Measurements from ENCODE around the gene PTGER3. TPM values are rescaled to one million over a fixed set of nuclear protein-coding genes. Genes with fewer than 3 reads are reported as not detected.
"Not testable (repeated sequence)": the region's sequence is repeated elsewhere in the genome, so short reads cannot be mapped to it uniquely, and the experiment has no call there.

Gene PTGER3
- total and polyA plus RNA-seq, 9 donors, result 0.16 to 1.7 (median 0.81) TPM

DNA sequence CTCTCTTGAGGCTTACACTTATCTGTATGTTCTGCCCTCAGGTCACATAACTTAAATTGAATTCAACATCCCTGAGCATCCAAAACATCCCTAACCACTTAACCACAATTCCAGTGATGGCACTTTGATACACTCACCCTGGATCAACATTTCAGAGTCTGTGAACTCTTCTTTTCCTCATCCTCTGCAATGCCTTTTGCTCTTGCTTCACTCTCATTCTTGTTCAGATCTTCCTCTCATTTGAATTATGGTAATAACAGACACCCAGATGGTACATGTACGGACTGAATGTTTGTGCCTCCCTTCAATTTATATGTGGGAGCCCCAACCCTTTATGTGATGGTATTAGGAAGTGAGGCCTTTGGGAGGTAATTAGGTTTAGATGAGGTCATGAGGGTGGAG is 33.4 kb downstream of the PTGER3 start:
- DNase-seq, result no peak
- Histone ChIP-seq H3K27me3 (ENCODE audit: control insufficient read depth, insufficient read depth, low read length) (no peaks in the 10 kb centered on the region), H3K9me3 (replicated peaks; ENCODE audit: control insufficient read depth, low read depth, low read length) (no peaks in the 10 kb centered on the region), H3K36me3 (ENCODE audit: control insufficient read depth, insufficient read depth, low read length) (no peaks in the 10 kb centered on the region), H3K4me1 (ENCODE audit: control insufficient read depth, insufficient read depth, low read length) (no peaks in the 10 kb centered on the region), H3K4me3 (ENCODE audit: low read length) (no peak overlapping the region), H3K27ac (ENCODE audit: low read length) (no peak overlapping the region)
- WGBS (ENCODE audit: insufficient coverage), result no CpG with 5 or more reads among the region's 1 CpG

DNA sequence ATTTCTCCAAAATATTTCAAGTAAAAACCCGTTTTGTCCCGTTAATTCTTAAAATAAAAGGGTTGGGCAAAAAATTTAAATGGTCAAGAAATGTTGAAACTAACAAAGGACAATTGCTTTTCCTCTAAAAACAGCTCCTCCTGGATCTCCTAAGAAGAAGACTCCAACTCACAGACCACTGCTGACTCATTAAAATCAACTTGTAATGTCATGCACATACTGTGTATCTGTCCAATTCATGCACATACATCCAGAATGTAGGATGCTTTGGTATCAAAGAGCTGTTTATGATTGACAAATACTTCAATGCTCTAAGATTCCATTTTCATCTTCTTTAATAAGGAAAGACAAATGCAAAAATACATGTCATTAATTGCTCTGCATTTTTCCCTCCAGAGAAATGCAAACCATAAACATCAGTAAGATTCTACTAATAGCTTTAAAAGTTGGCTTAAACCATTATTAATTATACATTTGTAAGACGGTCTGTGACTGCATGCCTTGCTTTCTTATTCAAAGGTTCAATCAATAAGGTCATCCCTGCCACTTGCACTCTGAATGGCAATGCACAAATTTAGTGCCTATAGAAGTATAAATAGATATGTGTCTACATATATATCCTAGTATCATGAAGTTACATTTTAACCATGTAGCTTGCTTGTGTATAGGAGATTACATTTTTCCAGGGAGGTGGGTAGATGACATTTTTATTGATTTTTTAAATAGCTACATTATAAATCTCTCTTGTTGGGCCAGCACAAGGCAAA is 44.7 kb downstream of the PTGER3 start:
- no peaks in the 10 kb centered on the region for H3K27me3 ChIP-seq (ENCODE audit: control insufficient read depth, insufficient read depth, low read length)
- no peaks in the 10 kb centered on the region for H3K36me3 ChIP-seq (ENCODE audit: control insufficient read depth, insufficient read depth, low read length)
- WGBS (ENCODE audit: insufficient coverage), result no CpG with 5 or more reads among the region's 3 CpGs
- no peak for DNase-seq
- H3K27ac ChIP-seq (ENCODE audit: low read length), result no peak overlapping the region
- no peaks in the 10 kb centered on the region for H3K4me1 ChIP-seq (ENCODE audit: control insufficient read depth, insufficient read depth, low read length)
- H3K9me3 ChIP-seq (replicated peaks; ENCODE audit: control insufficient read depth, low read depth, low read length), result no peaks in the 10 kb centered on the region
- no peak overlapping the region for H3K4me3 ChIP-seq (ENCODE audit: low read length)

DNA sequence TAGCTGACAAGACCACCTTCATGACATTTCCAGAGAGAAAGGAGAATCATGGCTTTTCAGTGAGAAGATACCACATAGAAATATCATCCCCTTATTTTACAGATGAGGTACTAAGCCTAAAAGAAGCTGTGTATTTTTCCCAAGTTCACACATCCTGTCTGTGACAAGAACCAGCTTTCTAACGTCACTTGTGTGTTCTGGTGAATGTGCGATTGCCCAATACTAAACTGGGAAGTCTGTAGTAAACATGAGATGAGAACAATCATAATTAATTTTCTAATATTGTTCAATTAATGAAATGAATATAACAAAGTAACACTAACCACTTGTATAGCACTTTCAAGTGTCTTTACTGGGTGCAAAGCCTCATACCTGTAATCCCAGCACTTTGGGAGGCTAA is 46.0 kb downstream of the PTGER3 start:
- no peaks in the 10 kb centered on the region for H3K27me3 ChIP-seq (ENCODE audit: control insufficient read depth, insufficient read depth, low read length)
- H3K4me3 ChIP-seq (ENCODE audit: low read length), result no peak overlapping the region
- H3K9me3 ChIP-seq (replicated peaks; ENCODE audit: control insufficient read depth, low read depth, low read length), result no peaks in the 10 kb centered on the region
- H3K36me3 ChIP-seq (ENCODE audit: control insufficient read depth, insufficient read depth, low read length), result no peaks in the 10 kb centered on the region
- no peak for DNase-seq
- H3K27ac ChIP-seq (ENCODE audit: low read length), result no peak overlapping the region
- WGBS (ENCODE audit: insufficient coverage), result no CpG with 5 or more reads among the region's 2 CpGs
- no peaks in the 10 kb centered on the region for H3K4me1 ChIP-seq (ENCODE audit: control insufficient read depth, insufficient read depth, low read length)

DNA sequence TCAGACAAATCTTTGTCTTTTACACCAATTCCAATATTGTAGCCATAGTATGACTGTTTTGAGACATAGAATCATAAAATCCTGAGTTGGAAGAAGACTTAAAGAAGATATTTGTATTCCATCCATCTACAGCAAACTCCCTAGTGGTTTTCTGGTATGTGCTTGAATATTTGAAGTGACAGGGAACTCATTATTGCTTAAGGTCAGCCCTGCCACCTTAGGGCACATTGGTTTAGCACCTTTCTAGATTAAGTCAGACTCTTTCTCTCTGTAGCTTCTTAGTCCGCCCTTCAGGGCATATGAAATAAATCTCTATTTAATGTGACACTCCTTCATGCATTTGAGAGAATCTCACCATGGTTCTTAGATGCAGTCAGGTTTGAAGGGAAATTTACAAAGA is 49.8 kb downstream of the PTGER3 start:
- H3K4me3 ChIP-seq (ENCODE audit: low read length), result no peak overlapping the region
- no peaks in the 10 kb centered on the region for H3K4me1 ChIP-seq (ENCODE audit: control insufficient read depth, insufficient read depth, low read length)
- H3K27ac ChIP-seq (ENCODE audit: low read length), result no peak overlapping the region
- WGBS (ENCODE audit: insufficient coverage), result no CpG with 5 or more reads among the region's 1 CpG
- H3K36me3 ChIP-seq (ENCODE audit: control insufficient read depth, insufficient read depth, low read length), result no peaks in the 10 kb centered on the region
- no peaks in the 10 kb centered on the region for H3K27me3 ChIP-seq (ENCODE audit: control insufficient read depth, insufficient read depth, low read length)
- no peak for DNase-seq
- H3K9me3 ChIP-seq (replicated peaks; ENCODE audit: control insufficient read depth, low read depth, low read length), result no peaks in the 10 kb centered on the region

DNA sequence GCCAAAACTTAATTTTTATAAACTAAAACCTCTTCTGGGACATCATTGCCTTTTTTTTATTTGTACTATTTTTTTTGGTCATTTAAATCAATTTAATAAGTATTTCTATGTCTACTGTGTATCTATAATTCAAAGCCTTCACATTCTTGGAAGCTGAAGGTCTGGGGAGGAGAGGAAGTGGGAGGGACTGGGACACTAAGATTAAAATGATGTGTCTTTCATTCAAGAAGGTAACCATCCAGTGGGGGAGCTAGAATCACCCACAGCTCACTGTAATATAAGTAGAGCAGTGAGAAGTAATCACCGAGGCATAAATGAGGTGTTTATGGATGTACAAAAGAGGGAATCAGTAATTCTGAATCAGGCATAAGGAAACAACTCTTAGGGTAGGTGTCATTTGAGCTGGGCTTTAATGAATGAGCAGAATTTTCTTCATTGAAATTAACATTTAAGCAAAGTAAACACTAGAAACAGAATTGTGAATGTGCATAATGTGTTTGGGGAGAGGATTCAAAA is 52.8 kb downstream of the PTGER3 start:
- Histone ChIP-seq H3K4me3 (ENCODE audit: low read length) (no peak overlapping the region), H3K36me3 (ENCODE audit: control insufficient read depth, insufficient read depth, low read length) (no peaks in the 10 kb centered on the region)
- WGBS (ENCODE audit: insufficient coverage), result no CpG with 5 or more reads among the region's 1 CpG

DNA sequence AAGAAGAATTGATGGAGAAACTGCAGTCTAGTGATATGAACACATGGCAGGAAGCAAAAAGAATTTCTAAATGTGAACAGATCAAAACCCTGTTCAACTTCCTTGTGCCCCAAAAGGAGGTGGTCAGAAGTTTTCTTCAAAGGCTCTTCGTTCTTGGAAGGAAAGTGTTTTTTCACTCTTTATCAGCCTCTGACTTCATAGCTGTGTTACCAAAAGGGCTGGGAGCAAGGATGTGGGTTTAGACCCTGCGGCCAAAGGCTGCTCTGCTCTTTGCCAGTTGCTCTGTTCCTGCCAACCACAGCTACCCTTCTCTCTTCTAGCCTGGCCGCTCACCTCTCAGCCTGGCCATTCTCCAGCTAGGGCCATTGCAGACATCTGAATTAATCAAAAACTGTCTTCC is 53.8 kb downstream of the PTGER3 start:
- Histone ChIP-seq H3K27me3 (ENCODE audit: control insufficient read depth, insufficient read depth, low read length) (no peaks in the 10 kb centered on the region), H3K4me1 (ENCODE audit: control insufficient read depth, insufficient read depth, low read length) (no peaks in the 10 kb centered on the region), H3K4me3 (ENCODE audit: low read length) (no peak overlapping the region), H3K27ac (ENCODE audit: low read length) (no peak overlapping the region), H3K9me3 (replicated peaks; ENCODE audit: control insufficient read depth, low read depth, low read length) (no peaks in the 10 kb centered on the region), H3K36me3 (ENCODE audit: control insufficient read depth, insufficient read depth, low read length) (no peaks in the 10 kb centered on the region)
- 92% methylated on average over 2 of the region's 3 CpGs for WGBS (ENCODE audit: insufficient coverage)
- DNase-seq, result no peak

More for the DNA sequence above, 52.8 kb downstream of the PTGER3 start:
- no peak overlapping the region for H3K27ac ChIP-seq (ENCODE audit: low read length)
- H3K27me3 ChIP-seq (ENCODE audit: control insufficient read depth, insufficient read depth, low read length), result no peaks in the 10 kb centered on the region
- H3K9me3 ChIP-seq (replicated peaks; ENCODE audit: control insufficient read depth, low read depth, low read length), result no peaks in the 10 kb centered on the region
- no peak for DNase-seq
- H3K4me1 ChIP-seq (ENCODE audit: control insufficient read depth, insufficient read depth, low read length), result no peaks in the 10 kb centered on the region

DNA sequence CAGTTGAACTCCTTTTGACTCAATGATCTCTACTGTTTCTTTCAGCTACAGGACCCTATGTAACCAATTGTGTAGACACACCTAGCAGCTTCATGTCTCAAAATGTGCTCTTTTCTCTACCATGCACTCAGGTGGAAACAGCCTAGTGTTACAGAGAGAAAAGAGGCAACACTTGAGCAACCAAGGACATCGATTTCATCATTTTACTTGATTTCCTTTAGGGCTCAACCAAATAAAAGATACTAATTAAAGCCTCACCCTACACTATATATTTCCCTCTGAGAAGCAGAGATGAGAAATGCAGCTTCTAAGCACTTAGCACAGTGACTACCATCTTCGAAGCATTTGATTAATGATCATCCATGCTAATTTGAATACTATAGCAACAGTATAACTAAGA is 55.1 kb downstream of the PTGER3 start:
- no peak overlapping the region for H3K27ac ChIP-seq (ENCODE audit: low read length)
- H3K27me3 ChIP-seq (ENCODE audit: control insufficient read depth, insufficient read depth, low read length), result no peaks in the 10 kb centered on the region
- no peaks in the 10 kb centered on the region for H3K36me3 ChIP-seq (ENCODE audit: control insufficient read depth, insufficient read depth, low read length)
- H3K4me3 ChIP-seq (ENCODE audit: low read length), result no peak overlapping the region
- H3K9me3 ChIP-seq (replicated peaks; ENCODE audit: control insufficient read depth, low read depth, low read length), result no peaks in the 10 kb centered on the region
- DNase-seq, result no peak
- H3K4me1 ChIP-seq (ENCODE audit: control insufficient read depth, insufficient read depth, low read length), result no peaks in the 10 kb centered on the region
- 78% methylated on average over 1 of the region's 2 CpGs for WGBS (ENCODE audit: insufficient coverage)

DNA sequence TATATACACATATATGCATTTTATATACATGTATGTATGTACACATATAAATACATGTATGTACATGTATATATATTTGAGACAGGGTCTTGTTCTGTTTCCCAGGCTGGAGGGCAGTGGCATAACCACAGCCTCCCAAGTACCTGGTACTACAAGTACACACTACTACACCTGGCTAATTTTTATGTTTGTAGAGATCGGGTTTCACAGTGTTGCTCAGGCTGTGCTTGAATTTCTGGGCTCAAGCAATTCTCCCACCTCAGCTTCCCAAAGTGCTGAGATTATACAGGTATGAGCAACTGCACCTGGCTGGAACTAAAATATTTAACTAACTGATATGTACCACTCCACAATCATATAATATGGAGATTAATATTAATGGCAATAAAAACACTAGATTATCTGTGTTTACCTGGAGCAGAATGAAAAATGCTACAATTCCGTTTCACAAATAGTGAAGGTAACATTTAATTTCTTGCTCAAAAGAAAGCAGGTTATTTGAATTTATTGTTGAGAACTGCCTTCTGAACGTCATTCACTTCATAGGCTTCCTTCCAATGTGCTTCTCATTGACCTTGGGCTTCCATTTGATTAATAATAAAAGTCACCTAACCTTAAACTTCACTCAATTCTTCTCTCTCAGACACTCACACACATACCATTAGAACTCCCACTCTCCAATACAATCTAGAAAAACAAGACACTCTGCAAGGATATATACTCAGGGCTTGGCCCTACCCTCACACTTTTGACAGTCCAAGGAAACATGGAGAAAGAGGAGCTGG is 57.0 kb downstream of the PTGER3 start:
- no CpG with 5 or more reads among the region's 3 CpGs for WGBS (ENCODE audit: insufficient coverage)
- Histone ChIP-seq H3K36me3 (ENCODE audit: control insufficient read depth, insufficient read depth, low read length) (no peaks in the 10 kb centered on the region), H3K27me3 (ENCODE audit: control insufficient read depth, insufficient read depth, low read length) (no peaks in the 10 kb centered on the region), H3K4me1 (ENCODE audit: control insufficient read depth, insufficient read depth, low read length) (no peaks in the 10 kb centered on the region), H3K27ac (ENCODE audit: low read length) (no peak overlapping the region), H3K9me3 (replicated peaks; ENCODE audit: control insufficient read depth, low read depth, low read length) (no peaks in the 10 kb centered on the region), H3K4me3 (ENCODE audit: low read length) (no peak overlapping the region)
- DNase-seq, result no peak

DNA sequence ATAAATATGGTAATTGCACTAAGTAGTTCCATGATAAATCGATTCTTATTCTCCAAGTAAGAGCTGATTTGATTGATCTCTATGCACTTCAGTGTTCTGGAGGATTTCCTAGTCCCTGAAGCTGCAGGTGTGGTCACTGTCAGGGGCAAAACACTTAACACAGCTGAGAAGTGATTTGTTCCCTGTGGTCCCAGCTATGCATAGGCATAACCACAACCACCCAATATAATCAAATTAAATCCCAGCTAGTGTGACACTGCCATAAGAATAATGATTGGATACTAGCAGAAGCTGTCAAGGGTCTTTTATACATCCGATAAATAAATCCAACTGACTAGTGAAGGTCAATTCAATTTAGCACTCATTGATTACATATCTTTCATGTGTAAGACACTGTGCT is 60.1 kb downstream of the PTGER3 start:
- Histone ChIP-seq H3K4me1 (ENCODE audit: control insufficient read depth, insufficient read depth, low read length) (no peaks in the 10 kb centered on the region), H3K27me3 (ENCODE audit: control insufficient read depth, insufficient read depth, low read length) (no peaks in the 10 kb centered on the region), H3K27ac (ENCODE audit: low read length) (no peak overlapping the region), H3K36me3 (ENCODE audit: control insufficient read depth, insufficient read depth, low read length) (no peaks in the 10 kb centered on the region), H3K9me3 (replicated peaks; ENCODE audit: control insufficient read depth, low read depth, low read length) (no peaks in the 10 kb centered on the region), H3K4me3 (ENCODE audit: low read length) (no peak overlapping the region)
- no CpG with 5 or more reads among the region's 2 CpGs for WGBS (ENCODE audit: insufficient coverage)
- no peak for DNase-seq

DNA sequence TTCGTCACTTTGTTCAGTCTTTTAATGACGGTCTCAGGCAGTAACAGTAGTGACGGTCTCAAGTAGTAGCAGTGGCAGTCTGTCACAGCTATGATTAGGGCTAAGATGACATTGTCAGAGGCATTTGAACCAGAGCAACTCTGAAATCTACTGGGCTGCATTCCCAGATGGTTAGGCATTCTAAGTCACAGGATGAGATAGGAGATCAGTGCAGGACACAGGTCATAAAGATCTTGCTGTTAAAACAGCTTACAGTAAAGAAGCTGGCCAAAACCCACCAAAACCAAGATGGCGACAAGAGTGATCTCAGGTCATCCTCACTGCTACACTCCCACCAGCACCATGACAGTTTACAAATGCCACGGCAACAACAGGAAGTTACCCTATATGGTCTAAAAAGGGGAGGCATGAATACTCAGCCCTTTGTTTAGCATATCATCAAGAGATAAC is 61.8 kb downstream of the PTGER3 start:
- not testable (repeated sequence) for H3K27ac ChIP-seq (ENCODE audit: low read length); H3K36me3 ChIP-seq (ENCODE audit: control insufficient read depth, insufficient read depth, low read length); DNase-seq; H3K9me3 ChIP-seq (replicated peaks; ENCODE audit: control insufficient read depth, low read depth, low read length); H3K4me3 ChIP-seq (ENCODE audit: low read length); H3K27me3 ChIP-seq (ENCODE audit: control insufficient read depth, insufficient read depth, low read length); H3K4me1 ChIP-seq (ENCODE audit: control insufficient read depth, insufficient read depth, low read length)
- WGBS (ENCODE audit: insufficient coverage), result 93% methylated on average over 2 of the region's 5 CpGs
